HG02870 (cell line): ENCODE measurements around the gene NAV3.
"Not testable (repeated sequence)": the region's sequence is repeated elsewhere in the genome, so short reads cannot be mapped to it uniquely, and the experiment has no call there.

Experiments
- ATAC-seq: cut with Tn5 transposase; IDR thresholded peaks from one replicate; pipeline ENCODE4 v1.9.1; 2021; ENCODE audit warnings: mild to moderate bottlenecking, moderate library complexity; ENCODE audit not compliant: unreplicated experiment

Gene NAV3

GRCh38 chr12:78239544-78239943 lies 408.9 kb downstream of the NAV3 start:
- no peak for ATAC-seq

- ATAC-seq: no peak
These were observed 410.1 kb downstream of the NAV3 start for GRCh38 chr12:78240827-78241226.

- no peak for ATAC-seq
These were observed 410.8 kb downstream of the NAV3 start for GRCh38 chr12:78241446-78241845.

- no peak for ATAC-seq
These were observed 414.3 kb downstream of the NAV3 start for GRCh38 chr12:78244916-78245507.

DNA sequence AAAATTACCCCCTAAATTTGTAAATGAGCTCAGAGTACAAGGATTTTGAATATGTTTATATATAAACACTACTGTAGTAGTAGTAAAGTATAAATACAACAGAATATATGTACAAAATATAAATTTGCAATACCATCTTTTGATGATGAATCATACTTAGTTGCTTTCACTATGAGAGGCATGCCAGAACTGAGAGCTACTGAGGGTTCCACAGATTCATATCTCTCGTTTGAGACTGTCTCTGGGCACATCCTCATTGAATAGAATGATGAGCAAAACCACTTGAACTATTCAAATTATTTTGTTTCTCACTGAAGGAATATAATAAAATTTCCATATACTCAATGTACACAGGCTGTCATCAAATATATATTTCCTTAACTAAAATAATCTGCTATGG lies 417.6 kb downstream of the NAV3 start:
- ATAC-seq: no peak

DNA sequence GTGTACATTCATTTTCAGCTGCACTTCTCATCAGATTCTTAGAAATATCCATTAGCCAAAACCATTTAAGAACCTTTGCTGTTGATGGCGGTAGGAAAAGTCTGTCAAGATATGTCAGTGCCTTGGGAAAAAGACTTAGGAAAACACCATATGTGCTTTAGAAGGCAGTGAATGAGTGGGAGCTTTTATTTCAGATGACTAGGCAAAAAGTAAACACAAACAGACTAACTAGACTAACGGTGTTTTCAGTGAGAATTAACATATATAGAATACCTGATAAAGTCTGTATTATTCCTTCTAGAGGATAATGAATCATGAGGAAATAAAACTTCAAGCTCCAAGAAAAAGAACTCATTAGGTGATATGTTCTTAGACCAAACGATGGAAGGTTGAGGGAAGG lies 418.9 kb downstream of the NAV3 start:
- ATAC-seq: no peak

- not testable (repeated sequence) for ATAC-seq
These were observed 427.0 kb downstream of the NAV3 start for GRCh38 chr12:78257662-78258061.

DNA sequence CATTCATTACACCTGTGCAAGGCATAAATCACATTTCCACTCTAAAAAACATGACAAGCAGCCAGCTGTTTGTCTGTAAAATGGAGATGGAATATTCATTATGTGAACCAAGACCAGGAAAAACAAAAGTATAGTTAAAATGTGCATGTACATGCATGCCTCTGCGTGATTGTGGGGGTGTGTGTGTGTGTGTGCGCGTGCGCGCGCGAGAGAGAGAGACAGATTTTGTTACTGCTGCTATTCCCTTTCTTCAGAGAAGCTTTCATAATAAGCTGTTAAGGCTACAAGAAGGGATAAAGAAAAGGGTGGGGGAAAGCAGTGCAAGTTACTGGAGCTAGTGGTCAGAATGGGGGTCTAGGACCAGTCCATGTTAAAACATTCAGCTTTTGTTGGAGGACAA lies 430.3 kb downstream of the NAV3 start:
- no peak for ATAC-seq

- no peak for ATAC-seq
These were observed 431.2 kb downstream of the NAV3 start for GRCh38 chr12:78261901-78262300.
